GM23338 (cell line): Measurements from ENCODE around the gene GNL2. TPM values are rescaled to one million over a fixed set of nuclear protein-coding genes. Genes with fewer than 3 reads are reported as not detected.
A peak's percentile ranks its signal among the peaks of the same experiment; 100 is the strongest.

Source experiments
- ATAC-seq: fragments of 200-7000 bp; cut with Tn5 transposase; 3 replicates; pipeline ENCODE4 v1.9.1; 2020
- DNase-seq: peaks from one replicate; pipeline ENCODE4 v3.0.0-alpha.2; 2015; ENCODE audit warnings: low spot score
- H2AFZ ChIP-seq: fragments of 200-600 bp; sonication (generic); 2 replicates; pipeline ENCODE4 v1.8.0; 2016; ENCODE audit warnings: antibody characterized with exemption, mild to moderate bottlenecking, moderate library complexity
- H3F3A ChIP-seq: fragments of 200-600 bp; sonication (generic); replicated peaks from 2 replicates; pipeline ENCODE4 v1.8.0; 2017; ENCODE audit warnings: antibody characterized with exemption, mixed run types, low read depth
- H3K27ac ChIP-seq: fragments of 200-600 bp; sonication (generic); 2 replicates; pipeline ENCODE4 v1.6.1; 2016; ENCODE audit warnings: low read depth
- H3K27me3 ChIP-seq: fragments of 200-600 bp; sonication (generic); 2 replicates; pipeline ENCODE4 v1.8.0; 2016; ENCODE audit warnings: mild to moderate bottlenecking, mixed run types, moderate library complexity; ENCODE audit not compliant: insufficient read depth
- H3K36me3 ChIP-seq: fragments of 200-600 bp; sonication (generic); 2 replicates; pipeline ENCODE4 v1.8.0; 2016; ENCODE audit warnings: mild to moderate bottlenecking; ENCODE audit not compliant: insufficient read depth
- H3K4me1 ChIP-seq: fragments of 200-600 bp; sonication (generic); 2 replicates; pipeline ENCODE4 v1.8.0; 2016; ENCODE audit warnings: mild to moderate bottlenecking, moderate library complexity; ENCODE audit not compliant: insufficient read depth
- H3K4me2 ChIP-seq: fragments of 200-600 bp; sonication (generic); 2 replicates; pipeline ENCODE4 v1.7.1; 2017; ENCODE audit warnings: mixed run types
- H3K4me3 ChIP-seq: fragments of 200-600 bp; sonication (generic); 2 replicates; pipeline ENCODE4 v1.6.1; 2016; ENCODE audit warnings: mixed run types
- H3K79me2 ChIP-seq: fragments of 200-600 bp; sonication (generic); replicated peaks from 2 replicates; pipeline ENCODE4 v1.8.0; 2017; ENCODE audit warnings: mild to moderate bottlenecking; ENCODE audit not compliant: insufficient read depth
- H3K9me2 ChIP-seq: fragments of 200-600 bp; sonication (generic); 2 replicates; pipeline ENCODE4 v1.8.0; 2017; ENCODE audit not compliant: insufficient read depth
- H4K20me1 ChIP-seq: fragments of 200-600 bp; sonication (generic); replicated peaks from 2 replicates; pipeline ENCODE4 v1.8.0; 2017; ENCODE audit warnings: mild to moderate bottlenecking; ENCODE audit not compliant: insufficient read depth
- H3K27ac Mint-ChIP-seq: 2 replicates; pipeline ENCODE4 v1.8.0; 2020; ENCODE audit warnings: inconsistent platforms, mild to moderate bottlenecking, moderate library complexity, mixed read lengths
- H3K27me3 Mint-ChIP-seq: 3 replicates; pipeline ENCODE4 v1.8.0; 2022; ENCODE audit warnings: low read depth, mild to moderate bottlenecking, moderate library complexity, mixed read lengths, inconsistent platforms; ENCODE audit not compliant: insufficient read depth, poor library complexity
- H3K36me3 Mint-ChIP-seq: 3 replicates; pipeline ENCODE4 v1.8.0; 2021; ENCODE audit warnings: low read depth, mild to moderate bottlenecking, inconsistent platforms, moderate library complexity, mixed read lengths
- H3K4me1 Mint-ChIP-seq: 3 replicates; pipeline ENCODE4 v1.8.0; 2020; ENCODE audit warnings: mild to moderate bottlenecking, inconsistent platforms, mixed read lengths
- H3K4me3 Mint-ChIP-seq: 3 replicates; pipeline ENCODE4 v1.8.0; 2021; ENCODE audit warnings: moderate library complexity, mild to moderate bottlenecking, inconsistent platforms, mixed read lengths
- H3K9me3 Mint-ChIP-seq: 3 replicates; pipeline ENCODE4 v1.8.0; 2020; ENCODE audit warnings: moderate library complexity, mild to moderate bottlenecking, inconsistent platforms, mixed read lengths
- EZH2 ChIP-seq: fragments of 200-600 bp; sonication (generic); IDR thresholded peaks from one replicate; pipeline ENCODE4 v1.8.0; 2017; ENCODE audit warnings: antibody characterized with exemption, mild to moderate bottlenecking, low read depth; ENCODE audit not compliant: unreplicated experiment
- POLR2AphosphoS5 ChIP-seq: IDR thresholded peaks from 2 replicates; pipeline ENCODE4 v1.6.1; 2016; ENCODE audit warnings: antibody characterized with exemption, low read depth
- ZNF114 ChIP-seq: fragments of 250-450 bp; sonication (Bioruptor Pico); IDR thresholded peaks from 2 replicates; pipeline ENCODE4 v1.5.0; 2020; ENCODE audit warnings: mild to moderate bottlenecking, moderate library complexity
- ZNF331 ChIP-seq: fragments of 250-450 bp; sonication (Bioruptor Pico); IDR thresholded peaks from 2 replicates; pipeline ENCODE4 v1.5.0; 2020; ENCODE audit warnings: low read depth, mild to moderate bottlenecking, moderate library complexity
- ZNF462 ChIP-seq: fragments of 250-450 bp; sonication (Bioruptor Pico); IDR thresholded peaks from 2 replicates; pipeline ENCODE4 v1.5.0; 2020; ENCODE audit warnings: mild to moderate bottlenecking, moderate library complexity
- polyA plus RNA-seq: library from polyadenylated mRNA; unstranded; fragments of >200 nt; fragmentation: Nextera tagmentation; extraction: Ambion mirVana; gene quantifications from 2 replicates; pipeline ENCODE4 v1.2.1, GENCODE V29; 2016
- total RNA-seq: library from RNA; depleted of rRNA; stranded (reverse); fragments of >200 nt; shearing (Covaris generic); gene quantifications from 2 replicates; pipeline ENCODE4 v1.2.3, GENCODE V29; 2014

GNL2 gene
- total and polyA plus RNA-seq, 2 experiments from 2014 or later: 78.4 to 121 TPM

DNA sequence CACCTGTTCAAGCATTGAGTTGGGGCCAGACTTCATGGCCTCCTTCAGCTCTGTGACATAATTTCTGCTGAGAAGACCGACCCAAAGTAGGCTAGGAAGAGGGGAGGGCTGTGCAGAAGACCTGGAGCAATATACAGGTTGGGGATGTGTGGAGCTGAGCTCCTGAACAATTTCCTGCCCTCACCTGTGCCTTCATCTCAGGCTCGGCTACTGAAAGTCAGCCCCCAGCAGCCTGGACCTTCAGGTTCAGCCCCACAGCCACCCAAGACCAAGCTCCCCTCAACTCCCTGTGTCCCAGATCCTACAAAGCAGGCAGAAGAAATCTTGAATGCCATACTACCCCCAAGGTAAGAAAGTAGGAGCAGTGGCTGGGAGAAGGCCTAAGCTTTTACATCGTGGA is 38.3 kb downstream of the GNL2 start (continued):
- TF ChIP-seq ZNF462 (CRISPR knock-in tag): no peak

DNA sequence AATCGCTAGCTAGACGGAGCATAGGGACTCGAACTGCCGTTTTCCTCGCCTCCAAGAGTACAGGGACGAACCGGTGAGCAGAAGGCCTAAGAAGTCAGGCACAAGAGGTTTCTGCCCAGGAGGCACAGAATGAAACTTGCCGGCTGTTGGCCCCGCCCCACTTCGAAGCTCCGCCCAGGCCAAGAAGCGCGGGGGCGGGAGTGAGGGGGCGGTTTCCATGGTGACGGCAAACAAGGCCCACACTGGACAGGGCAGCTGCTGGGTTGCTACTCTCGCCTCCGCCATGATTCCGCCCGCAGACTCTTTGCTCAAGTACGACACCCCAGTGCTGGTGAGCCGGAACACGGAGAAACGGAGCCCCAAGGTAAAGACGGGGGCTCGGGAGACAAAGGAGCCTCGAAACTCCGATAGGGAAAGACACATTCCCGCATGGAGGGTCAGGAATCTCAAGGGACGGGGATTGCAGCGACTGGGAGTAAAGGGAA is 39.0 kb downstream of the GNL2 start, which contains the start of gene DNALI1:
Gene DNALI1, plus strand, starts transcription at position 229 of the 485 bp plus-strand sequence. Its CDS starts 55 bp downstream, at position 284.
- TF ChIP-seq EZH2 (no peak), ZNF114 (CRISPR knock-in tag) (no peak), ZNF331 (CRISPR knock-in tag) (no peak), POLR2AphosphoS5 (peak; percentile 62)
- peaks cover 11% of the 10 kb centered on the region for H4K20me1 ChIP-seq
- H3K4me1 ChIP-seq: peaks cover 10% of the 10 kb centered on the region; the same call in 1 of the 2 replicates
- H3K9me3 Mint-ChIP-seq: peaks cover 6% of the 10 kb centered on the region; the same call in 2 of the 3 replicates
- H3K36me3 Mint-ChIP-seq: peaks cover 6% of the 10 kb centered on the region; the same call in 2 of the 3 replicates
- no peaks in the 10 kb centered on the region for H3K27me3 ChIP-seq
- H3K27me3 Mint-ChIP-seq: peaks cover 18% of the 10 kb centered on the region
- peaks cover 21% of the 10 kb centered on the region for H3K79me2 ChIP-seq
- peaks cover 27% of the 10 kb centered on the region for H3K4me1 Mint-ChIP-seq
- ATAC-seq (peak; percentile 87), DNase-seq (peak; percentile 96)
- peak within 1 kb of the TSS; percentile 84 for H3K4me2 ChIP-seq
- peak within 1 kb of the TSS; percentile 63 for H3K4me3 ChIP-seq
- H3K27ac ChIP-seq: no peak within 1 kb of the TSS
- H3K4me3 Mint-ChIP-seq: peak within 1 kb of the TSS; percentile 92
- H3K27ac Mint-ChIP-seq: peak within 1 kb of the TSS; percentile 93
- H3K9me2 ChIP-seq: peaks cover 5% of the 10 kb centered on the region; the same call in 1 of the 2 replicates
- no peaks in the 10 kb centered on the region for H3F3A ChIP-seq
- H3K36me3 ChIP-seq: no peaks in the 10 kb centered on the region
- H2AFZ ChIP-seq: peak within 1 kb of the TSS; percentile 94
